Mesenchymal stem cell (in vitro differentiated cells and primary cell): ENCODE results near the gene UBASH3B.

Experiments used
- DNase-seq: peaks from one replicate; pipeline ENCODE4 v3.0.0-alpha.2; 2013
- H2AFZ ChIP-seq: one replicate; pipeline ENCODE4 v1.6.1; 2013; ENCODE audit warnings: low read depth, mild to moderate bottlenecking, control low read depth, inconsistent platforms, low read length, moderate library complexity
- H2AK5ac ChIP-seq: 2 replicates; pipeline ENCODE4 v1.6.1; 2013; ENCODE audit warnings: low read length, moderate library complexity, mild to moderate bottlenecking, inconsistent platforms; ENCODE audit not compliant: severe bottlenecking
- H2BK120ac ChIP-seq: one replicate; pipeline ENCODE4 v1.6.1; 2013; ENCODE audit warnings: low read depth, mild to moderate bottlenecking, inconsistent platforms, low read length, moderate library complexity
- H2BK12ac ChIP-seq, 2 experiments: one replicate each; pipeline ENCODE4 v1.6.1; 2013; ENCODE audit warnings: inconsistent platforms in 2 of 2, low read length in 2 of 2, mild to moderate bottlenecking in 2 of 2, moderate library complexity in 2 of 2, control low read depth in 1 of 2
- H2BK15ac ChIP-seq: one replicate; pipeline ENCODE4 v1.6.1; 2013; ENCODE audit warnings: mild to moderate bottlenecking, low read depth, inconsistent platforms; ENCODE audit not compliant: poor library complexity, severe bottlenecking
- H2BK5ac ChIP-seq: 2 replicates; pipeline ENCODE4 v1.6.1; 2013; ENCODE audit warnings: low read depth, mild to moderate bottlenecking, low read length, control low read depth, inconsistent platforms; ENCODE audit not compliant: poor library complexity, severe bottlenecking
- H3K14ac ChIP-seq, 2 experiments: one replicate each; pipeline ENCODE4 v1.6.1; 2013; ENCODE audit warnings: inconsistent platforms in 2 of 2, low read length in 2 of 2, control low read depth in 1 of 2, mild to moderate bottlenecking in 1 of 2, moderate library complexity in 1 of 2
- H3K18ac ChIP-seq, 2 experiments: one replicate each; pipeline ENCODE4 v1.6.1; 2013; ENCODE audit warnings: inconsistent platforms in 2 of 2, low read length in 2 of 2, control low read depth in 1 of 2, low read depth in 1 of 2, mild to moderate bottlenecking in 1 of 2
- H3K23ac ChIP-seq, 2 experiments: one replicate each; pipeline ENCODE4 v1.6.1; 2013; ENCODE audit warnings: inconsistent platforms in 2 of 2, low read length in 2 of 2, mild to moderate bottlenecking in 2 of 2, moderate library complexity in 2 of 2, control low read depth in 1 of 2
- H3K27ac ChIP-seq: 2 replicates; pipeline ENCODE4 v1.5.1; 2013; ENCODE audit warnings: mild to moderate bottlenecking, moderate library complexity, low read length, control low read depth, inconsistent platforms; ENCODE audit not compliant: poor library complexity, severe bottlenecking
- H3K27me3 ChIP-seq, 2 experiments: 2 replicates each; pipeline versions ENCODE4 v1.6.1 to v1.7.0; 2013; ENCODE audit warnings: low read length in 2 of 2, mild to moderate bottlenecking in 2 of 2, moderate library complexity in 2 of 2, control low read depth in 1 of 2, inconsistent platforms in 1 of 2; ENCODE audit not compliant: control insufficient read depth in 1 of 2, insufficient read depth in 1 of 2
- H3K36me3 ChIP-seq, 2 experiments: 2 replicates each; pipeline versions ENCODE4 v1.6.1 to v1.7.0; 2013; ENCODE audit warnings: low read length in 2 of 2, control low read depth in 1 of 2, inconsistent platforms in 1 of 2, low read depth in 1 of 2, mild to moderate bottlenecking in 1 of 2; ENCODE audit not compliant: insufficient read depth in 2 of 2, control insufficient read depth in 1 of 2
- H3K4ac ChIP-seq, 2 experiments: one replicate each; pipeline ENCODE4 v1.6.1; 2013; ENCODE audit warnings: inconsistent platforms in 2 of 2, low read length in 2 of 2, mild to moderate bottlenecking in 2 of 2, moderate library complexity in 2 of 2, control low read depth in 1 of 2, low read depth in 1 of 2
- H3K4me1 ChIP-seq: 2 replicates; pipeline ENCODE4 v1.6.1; 2013; ENCODE audit warnings: low read depth, low read length, control low read depth; ENCODE audit not compliant: control insufficient read depth, insufficient read depth
- H3K4me2 ChIP-seq: 2 replicates; pipeline ENCODE4 v1.6.1; 2013; ENCODE audit warnings: low read length, mild to moderate bottlenecking, inconsistent platforms; ENCODE audit not compliant: poor library complexity, severe bottlenecking
- H3K4me3 ChIP-seq, 2 experiments: 2 replicates each; pipeline versions ENCODE4 v1.5.1 to v1.7.0; 2013; ENCODE audit warnings: low read length in 2 of 2, mild to moderate bottlenecking in 2 of 2, control low read depth in 1 of 2, low read depth in 1 of 2; ENCODE audit not compliant: insufficient read depth in 1 of 2
- H3K79me1 ChIP-seq: replicated peaks from 2 replicates; pipeline ENCODE4 v1.6.1; 2013; ENCODE audit warnings: mild to moderate bottlenecking, control low read depth, low read length, inconsistent platforms; ENCODE audit not compliant: poor library complexity, severe bottlenecking
- H3K9ac ChIP-seq: 2 replicates; pipeline ENCODE4 v1.7.0; 2013; ENCODE audit warnings: mild to moderate bottlenecking, low read length, moderate library complexity
- H3K9me3 ChIP-seq: 2 replicates; pipeline ENCODE4 v1.7.0; 2013; ENCODE audit warnings: mild to moderate bottlenecking, low read length; ENCODE audit not compliant: control insufficient read depth
- H4K8ac ChIP-seq: one replicate; pipeline ENCODE4 v1.6.1; 2013; ENCODE audit warnings: inconsistent platforms, mild to moderate bottlenecking, low read length, moderate library complexity
- H4K91ac ChIP-seq: one replicate; pipeline ENCODE4 v1.6.1; 2013; ENCODE audit warnings: mild to moderate bottlenecking, low read length, inconsistent platforms
- WGBS: methylation state at CpG from one replicate; pipeline ENCODE4 v1.1.7; 2013; ENCODE audit warnings: mixed read lengths; 5-methylcytosine and 5-hydroxymethylcytosine counted together

Gene UBASH3B

DNA sequence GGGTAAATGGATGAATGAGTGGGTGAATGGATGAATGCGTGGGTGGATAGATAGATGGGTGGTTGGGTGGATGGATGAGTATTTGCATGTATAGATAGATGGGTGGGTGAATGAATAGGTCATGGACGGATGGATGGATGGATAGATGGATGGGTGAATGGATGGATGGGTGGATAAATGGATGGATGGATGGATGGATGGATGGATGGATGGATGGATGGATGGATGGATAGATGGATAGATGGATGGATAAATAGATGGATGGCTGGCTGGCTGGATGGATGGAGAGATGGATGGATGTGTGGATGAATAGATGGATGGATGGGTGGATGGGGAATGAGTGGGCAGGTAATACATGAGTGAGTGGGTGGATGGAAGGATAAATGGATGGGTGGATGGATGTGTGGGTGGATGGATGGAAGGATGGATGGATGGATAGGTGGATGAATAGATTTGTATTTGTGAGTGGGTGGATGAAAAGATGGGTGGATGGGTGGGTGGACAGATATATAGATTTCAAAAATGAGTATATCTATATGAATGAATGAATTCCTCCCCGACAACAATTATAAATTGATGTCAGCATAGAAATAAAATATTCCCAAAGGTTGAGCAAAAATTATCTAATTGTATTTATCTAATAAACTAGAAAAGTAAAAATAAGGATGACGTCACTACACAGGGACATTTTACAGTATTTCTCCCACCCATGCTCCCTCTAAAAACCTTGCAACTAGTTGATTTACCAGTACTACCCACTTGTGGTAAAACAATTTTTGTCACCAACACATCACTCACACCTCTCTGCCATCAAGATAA is 182.2 kb downstream of the UBASH3B start:
- H2BK120ac ChIP-seq: no peak overlapping the region
- no peak overlapping the region for H3K4me3 ChIP-seq
- H3K27ac ChIP-seq: no peak overlapping the region
- H2BK5ac ChIP-seq: no peak overlapping the region
- H4K91ac ChIP-seq: no peak overlapping the region
- H2BK15ac ChIP-seq: no peak overlapping the region
- H2AFZ ChIP-seq: no peak overlapping the region
- no peaks in the 10 kb centered on the region for H3K9me3 ChIP-seq
- no peaks in the 10 kb centered on the region for H3K4me1 ChIP-seq
- no peak overlapping the region for H3K4me2 ChIP-seq
- H3K18ac ChIP-seq: no peak overlapping the region
- no peak overlapping the region for H3K4ac ChIP-seq
- H2BK12ac ChIP-seq: no peak overlapping the region
- no peak overlapping the region for H3K23ac ChIP-seq
- no peaks in the 10 kb centered on the region for H3K79me1 ChIP-seq
- no peak overlapping the region for H3K9ac ChIP-seq
- 75% methylated on average over 3 of the region's 4 CpGs for WGBS
- H2AK5ac ChIP-seq: no peak overlapping the region
- H3K14ac ChIP-seq: no peak overlapping the region
- no peak overlapping the region for H4K8ac ChIP-seq
- H3K36me3 ChIP-seq: no peaks in the 10 kb centered on the region
- H3K27me3 ChIP-seq: peaks cover 0 to 5% of the 10 kb centered on the region in 2 experiments
- DNase-seq: no peak

- peaks cover 1% of the 10 kb centered on the region for H3K4me1 ChIP-seq
- no peak overlapping the region for H3K18ac ChIP-seq
- H3K14ac ChIP-seq: no peak overlapping the region
- no peaks in the 10 kb centered on the region for H3K36me3 ChIP-seq
- no peaks in the 10 kb centered on the region for H3K27me3 ChIP-seq
- H2BK120ac ChIP-seq: no peak overlapping the region
- H2AK5ac ChIP-seq: no peak overlapping the region
- no peak overlapping the region for H3K4ac ChIP-seq
- H3K4me3 ChIP-seq: no peak overlapping the region
- H2BK15ac ChIP-seq: no peak overlapping the region
- no peak overlapping the region for H3K4me2 ChIP-seq
- H2BK5ac ChIP-seq: no peak overlapping the region
- H3K9ac ChIP-seq: no peak overlapping the region
- H3K27ac ChIP-seq: no peak overlapping the region
- H3K23ac ChIP-seq: no peak overlapping the region
- H3K79me1 ChIP-seq: no peaks in the 10 kb centered on the region
- H2BK12ac ChIP-seq: no peak overlapping the region
- WGBS: 58% methylated on average over 8 of the region's 10 CpGs
- no peak overlapping the region for H2AFZ ChIP-seq
- no peaks in the 10 kb centered on the region for H3K9me3 ChIP-seq
- DNase-seq: no peak
- H4K8ac ChIP-seq: no peak overlapping the region
- H4K91ac ChIP-seq: no peak overlapping the region
These were observed 188.0 kb downstream of the UBASH3B start for GRCh38 chr11:122843281-122844141.

- Histone ChIP-seq H4K8ac (no peak overlapping the region), H3K27me3 (no peaks in the 10 kb centered on the region), H3K4ac (no peak overlapping the region), H3K9me3 (no peaks in the 10 kb centered on the region), H3K36me3 (no peaks in the 10 kb centered on the region), H3K27ac (no peak overlapping the region), H3K9ac (no peak overlapping the region), H2BK12ac (no peak overlapping the region), H4K91ac (no peak overlapping the region), H3K4me1 (peaks cover 5% of the 10 kb centered on the region), H3K14ac (no peak overlapping the region), H3K23ac (no peak overlapping the region), H2AFZ (no peak overlapping the region), H2AK5ac (no peak overlapping the region), H2BK15ac (no peak overlapping the region), H2BK120ac (no peak overlapping the region), H3K4me3 (no peak overlapping the region), H3K18ac (no peak overlapping the region), H3K4me2 (no peak overlapping the region), H3K79me1 (no peaks in the 10 kb centered on the region), H2BK5ac (no peak overlapping the region)
- 88% methylated on average over 1 of the region's 1 CpG for WGBS
- DNase-seq: no peak
These were observed 191.9 kb downstream of the UBASH3B start for GRCh38 chr11:122847466-122847865.

DNA sequence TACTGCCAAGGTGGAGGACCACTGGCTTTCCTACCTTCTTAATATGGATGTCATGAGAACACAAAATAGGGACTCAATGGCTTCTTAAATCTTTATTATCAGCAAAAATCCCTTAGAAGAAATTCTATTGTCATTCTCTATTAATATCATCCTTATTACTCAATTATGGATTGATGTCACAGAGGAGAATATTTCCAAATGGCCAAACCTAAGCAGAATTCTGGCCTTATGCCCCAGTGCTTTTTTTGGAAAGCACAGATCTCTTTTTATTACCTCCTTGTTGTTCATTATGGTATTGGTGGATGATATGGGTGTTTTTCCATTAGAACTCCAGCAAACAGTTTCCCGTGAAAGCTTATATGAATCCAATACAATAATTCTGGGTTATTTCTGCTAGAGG is 192.7 kb downstream of the UBASH3B start:
- H3K9me3 ChIP-seq: no peaks in the 10 kb centered on the region

More for the DNA sequence above, 192.7 kb downstream of the UBASH3B start:
- Histone ChIP-seq H3K27ac (no peak overlapping the region), H2BK120ac (no peak overlapping the region), H3K4me2 (no peak overlapping the region), H4K8ac (no peak overlapping the region), H2AK5ac (no peak overlapping the region), H2BK5ac (no peak overlapping the region), H4K91ac (no peak overlapping the region), H3K4ac (no peak overlapping the region), H3K9ac (no peak overlapping the region), H3K23ac (no peak overlapping the region), H3K4me1 (peaks cover 5% of the 10 kb centered on the region), H2BK12ac (no peak overlapping the region), H3K14ac (no peak overlapping the region), H3K27me3 (no peaks in the 10 kb centered on the region), H3K4me3 (no peak overlapping the region), H2AFZ (no peak overlapping the region), H3K18ac (no peak overlapping the region), H2BK15ac (no peak overlapping the region), H3K36me3 (no peaks in the 10 kb centered on the region), H3K79me1 (no peaks in the 10 kb centered on the region)
- no CpG with 5 or more reads among the region's 1 CpG for WGBS
- no peak for DNase-seq
